Gastroesophageal sphincter (tissue), 4 donors: Measurements from ENCODE around the gene ZNF804B. TPM values are rescaled to one million over a fixed set of nuclear protein-coding genes. Genes with fewer than 3 reads are reported as not detected.
"Not testable (repeated sequence)": the region's sequence is repeated elsewhere in the genome, so short reads cannot be mapped to it uniquely, and the experiment has no call there.

Experiments
- ATAC-seq: fragments of 150-250 bp; one replicate; pipeline ENCODE4 v1.9.1; 2016; ENCODE audit warnings: mild to moderate bottlenecking, moderate library complexity
- H3K27ac ChIP-seq, 4 donors: fragments of 200-600 bp; sonication (generic) in 3 of 4; 1 replicate in 3 of 4; 2 replicates in 1 of 4; pipeline ENCODE4 v1.5.1; 2016 to 2019
- H3K27me3 ChIP-seq: fragments of 200-600 bp; sonication (generic); one replicate; pipeline ENCODE4 v1.5.1; 2019
- H3K36me3 ChIP-seq, 2 donors: fragments of 200-600 bp; sonication (generic); one replicate each; pipeline ENCODE4 v1.5.1; 2019; ENCODE audit warnings: control low read depth in 1 of 2
- H3K4me1 ChIP-seq, 3 donors: fragments of 200-600 bp; sonication (generic); 1 replicate in 2 of 3; 2 replicates in 1 of 3; pipeline ENCODE4 v1.5.1; 2016 to 2019; ENCODE audit warnings: control low read depth in 2 of 3
- H3K4me3 ChIP-seq, 2 donors: fragments of 200-600 bp; sonication (generic); one replicate each; pipeline ENCODE4 v1.5.1; 2019; ENCODE audit warnings: mild to moderate bottlenecking in 1 of 2, moderate library complexity in 1 of 2
- H3K9me3 ChIP-seq, 3 donors: fragments of 200-600 bp; sonication (generic); one replicate each; pipeline ENCODE4 v1.5.1; 2017 to 2019; ENCODE audit warnings: control low read depth in 2 of 3
- EP300 ChIP-seq: sonication (generic); formaldehyde crosslinking; IDR thresholded peaks from one replicate; pipeline ENCODE4 v1.6.1; 2017; ENCODE audit warnings: antibody characterized with exemption, mild to moderate bottlenecking
- POLR2A ChIP-seq, 2 donors: fragments of 450-650 bp; IDR thresholded peaks; one replicate each; pipeline ENCODE4 v1.6.1; 2017; ENCODE audit warnings: antibody characterized with exemption in 2 of 2, mild to moderate bottlenecking in 2 of 2, moderate library complexity in 1 of 2
- POLR2AphosphoS5 ChIP-seq: sonication (generic); formaldehyde crosslinking; IDR thresholded peaks from one replicate; pipeline ENCODE4 v1.6.1; 2017; ENCODE audit warnings: antibody characterized with exemption
- WGBS, 2 donors: methylation state at CpG; one replicate each; pipeline ENCODE4 v1.1.5; 2018; ENCODE audit warnings: low coverage in 1 of 2; 5-methylcytosine and 5-hydroxymethylcytosine counted together
- total RNA-seq, 4 donors: library from RNA; depleted of rRNA; stranded (reverse); fragments of >200 nt; gene quantifications; one replicate each; pipeline ENCODE4 v1.1.0, GENCODE V29; 2016
- TF ChIP-seq, protein P1 (sequence below), 4 experiments: fragments of 200-600 bp in 2 of 4; fragments of 450-650 bp in 2 of 4; sonication (generic) in 1 of 4; IDR thresholded peaks; one replicate each; pipeline ENCODE4 v1.5.1; 2017 to 2019; ENCODE audit warnings: antibody characterized with exemption in 4 of 4, mild to moderate bottlenecking in 2 of 4, moderate library complexity in 2 of 4

The ZNF804B gene
- total RNA-seq, 4 donors from 2014 or later = 0.13 TPM; not detected in 3

- H3K27me3 ChIP-seq = no peaks in the 10 kb centered on the region
- WGBS, 2 donors = 22 to 32% methylated on average over 2 of the region's 2 CpGs
Measured at GRCh38 chr7:89223900-89224395, 464.4 kb downstream of the ZNF804B start.

DNA sequence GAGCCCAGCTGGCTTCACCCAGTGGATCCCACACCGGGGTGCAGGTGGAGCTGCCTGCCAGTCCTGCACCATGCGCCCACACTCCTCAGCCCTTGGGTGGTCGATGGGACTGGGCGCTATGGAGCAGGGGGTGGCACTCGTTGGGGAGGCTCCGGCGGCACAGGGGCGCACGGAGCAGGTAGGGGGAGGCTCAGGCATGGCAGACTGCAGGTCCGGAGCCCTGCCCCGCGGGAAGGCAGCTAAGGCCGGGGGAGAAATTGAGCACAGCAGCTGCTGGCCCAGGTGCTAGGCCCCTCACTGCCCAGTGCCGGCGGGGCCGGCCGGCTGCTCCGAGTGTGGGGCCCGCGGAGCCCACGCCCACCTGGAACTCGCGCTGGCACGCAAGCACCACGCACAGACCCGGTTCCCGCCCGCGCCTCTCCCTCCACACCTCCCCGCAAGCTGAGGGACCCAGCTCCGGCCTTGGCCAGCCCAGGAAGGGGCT lies 469.2 kb downstream of the ZNF804B start:
- not testable (repeated sequence) for H3K4me3 ChIP-seq, H3K36me3 ChIP-seq, H3K27me3 ChIP-seq, H3K9me3 ChIP-seq, ATAC-seq, H3K4me1 ChIP-seq, H3K27ac ChIP-seq
- WGBS, 2 donors = 70 to 97% methylated on average over 2 to 5 of the region's 31 CpGs

More at GRCh38 chr7:89223900-89224395, 464.4 kb downstream of the ZNF804B start:
- no peak for ATAC-seq
- no peak overlapping the region for H3K27ac ChIP-seq
- no peaks in the 10 kb centered on the region for H3K9me3 ChIP-seq
- no peak for TF ChIP-seq POLR2A (IDR thresholded peaks at IDR 0.05)
- TF ChIP-seq POLR2AphosphoS5 = no peak
- TF ChIP-seq, protein P1, sequence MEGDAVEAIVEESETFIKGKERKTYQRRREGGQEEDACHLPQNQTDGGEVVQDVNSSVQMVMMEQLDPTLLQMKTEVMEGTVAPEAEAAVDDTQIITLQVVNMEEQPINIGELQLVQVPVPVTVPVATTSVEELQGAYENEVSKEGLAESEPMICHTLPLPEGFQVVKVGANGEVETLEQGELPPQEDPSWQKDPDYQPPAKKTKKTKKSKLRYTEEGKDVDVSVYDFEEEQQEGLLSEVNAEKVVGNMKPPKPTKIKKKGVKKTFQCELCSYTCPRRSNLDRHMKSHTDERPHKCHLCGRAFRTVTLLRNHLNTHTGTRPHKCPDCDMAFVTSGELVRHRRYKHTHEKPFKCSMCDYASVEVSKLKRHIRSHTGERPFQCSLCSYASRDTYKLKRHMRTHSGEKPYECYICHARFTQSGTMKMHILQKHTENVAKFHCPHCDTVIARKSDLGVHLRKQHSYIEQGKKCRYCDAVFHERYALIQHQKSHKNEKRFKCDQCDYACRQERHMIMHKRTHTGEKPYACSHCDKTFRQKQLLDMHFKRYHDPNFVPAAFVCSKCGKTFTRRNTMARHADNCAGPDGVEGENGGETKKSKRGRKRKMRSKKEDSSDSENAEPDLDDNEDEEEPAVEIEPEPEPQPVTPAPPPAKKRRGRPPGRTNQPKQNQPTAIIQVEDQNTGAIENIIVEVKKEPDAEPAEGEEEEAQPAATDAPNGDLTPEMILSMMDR (IDR thresholded peaks at IDR 0.05) = no peak
- no peak for TF ChIP-seq EP300
- H3K36me3 ChIP-seq = no peaks in the 10 kb centered on the region
- no peak overlapping the region for H3K4me3 ChIP-seq
- no peaks in the 10 kb centered on the region for H3K4me1 ChIP-seq

GRCh38 chr7:89238156-89238555 lies 478.7 kb downstream of the ZNF804B start:
- Histone ChIP-seq H3K4me3 (no peak overlapping the region), H3K9me3 (no peaks in the 10 kb centered on the region), H3K27ac (no peak overlapping the region), H3K27me3 (no peaks in the 10 kb centered on the region), H3K4me1 (no peaks in the 10 kb centered on the region), H3K36me3 (no peaks in the 10 kb centered on the region)
- no peak for ATAC-seq
- TF ChIP-seq, protein P1 (IDR thresholded peaks at IDR 0.05) = no peak
- TF ChIP-seq EP300 (no peak), POLR2A (IDR thresholded peaks at IDR 0.05) (no peak), POLR2AphosphoS5 (no peak)

- TF ChIP-seq EP300 (no peak), POLR2AphosphoS5 (no peak), POLR2A (IDR thresholded peaks at IDR 0.05) (no peak)
- TF ChIP-seq, protein P1 (IDR thresholded peaks at IDR 0.05) = no peak
- H3K27me3 ChIP-seq = no peaks in the 10 kb centered on the region
- no peak overlapping the region for H3K4me3 ChIP-seq
- no peaks in the 10 kb centered on the region for H3K4me1 ChIP-seq
- no peaks in the 10 kb centered on the region for H3K36me3 ChIP-seq
- no peak for ATAC-seq
- H3K27ac ChIP-seq = no peak overlapping the region
- H3K9me3 ChIP-seq = peaks cover 0 to 10% (median 0%) of the 10 kb centered on the region in 3 donors
Measured at GRCh38 chr7:89246196-89246595, 486.7 kb downstream of the ZNF804B start.

GRCh38 chr7:89247207-89247606 lies 487.7 kb downstream of the ZNF804B start:
- Histone ChIP-seq H3K4me1 (no peaks in the 10 kb centered on the region), H3K4me3 (no peak overlapping the region), H3K36me3 (no peaks in the 10 kb centered on the region), H3K27me3 (no peaks in the 10 kb centered on the region), H3K9me3 (peaks cover 0 to 18% (median 0%) of the 10 kb centered on the region in 3 donors), H3K27ac (no peak overlapping the region)
- WGBS, 2 donors = 100% methylated on average over 1 of the region's 3 CpGs; no CpG with 5 or more reads in 1 of the 2 donors
- TF ChIP-seq, protein P1 (IDR thresholded peaks at IDR 0.05) = no peak
- TF ChIP-seq POLR2A (IDR thresholded peaks at IDR 0.05) (no peak), EP300 (no peak), POLR2AphosphoS5 (no peak)
- no peak for ATAC-seq
